HCT116 (cell line): ENCODE data around the gene SLC7A1. TPM values are rescaled to one million over a fixed set of nuclear protein-coding genes. Genes with fewer than 3 reads are reported as not detected.

Experiments used
- ATAC-seq: fragments of 200-7000 bp; cut with Tn5 transposase; 2 replicates; pipeline ENCODE4 v1.9.1; 2020; ENCODE audit warnings: mild to moderate bottlenecking, moderate library complexity
- BruUV-seq: library from RNA; stranded (reverse); fragments of 400-500 nt; replicated peaks from 2 replicates; lab custom pipeline; 2021; lab: Mats Ljungman, UMichigan
- CTCF ChIA-PET: fragments of 300-600 bp; sonication (Branson Sonifier 250); formaldehyde crosslinking; loops from one replicate; lab custom pipeline; 2021; ENCODE audit warnings: antibody characterized with exemption; lab: Charles Lee
- POLR2A ChIA-PET: fragments of 300-600, 350-600 bp; sonication (Branson Sonifier 250); formaldehyde crosslinking; loops from one replicate; lab custom pipeline; 2021; ENCODE audit warnings: antibody characterized with exemption; lab: Charles Lee
- RAD21 ChIA-PET, 2 experiments: fragments of 300-600 bp; sonication (Branson Sonifier 250); formaldehyde crosslinking; loops; one replicate each; lab custom pipeline; 2023; ENCODE audit warnings: low total read pairs in 2 of 2; ENCODE audit not compliant: uncharacterized antibody in 2 of 2, unreplicated experiment in 2 of 2, low non-redundant PET in 1 of 2; lab: Charles Lee
- DNase-seq: peaks from one replicate; pipeline ENCODE4 v3.0.0-alpha.2; 2010; ENCODE audit warnings: low read depth, low spot score
- H2AFZ ChIP-seq: fragments of 200-600 bp; shearing (Covaris generic), sonication (generic); 2 replicates; pipeline ENCODE4 v1.6.1; 2017; ENCODE audit warnings: low read depth, mixed run types, mixed read lengths, antibody characterized with exemption, low read length; ENCODE audit not compliant: poor library complexity, severe bottlenecking
- H3K27ac ChIP-seq: 2 replicates; pipeline ENCODE4 v1.5.1; 2012; ENCODE audit warnings: low read depth, low read length
- H3K27me3 ChIP-seq: fragments of 200-600 bp; sonication (generic); 2 replicates; pipeline ENCODE4 v1.6.1; 2016; ENCODE audit warnings: mixed run types, low read length, mixed read lengths; ENCODE audit not compliant: insufficient read depth
- H3K36me3 ChIP-seq, 2 experiments: fragments of 200-500 bp in 1 of 2; fragments of 200-600 bp in 1 of 2; sonication (Bioruptor generic) in 1 of 2; sonication (generic) in 1 of 2; 2 replicates each; pipeline versions ENCODE4 v1.5.1 to v1.6.1; 2014 to 2016; ENCODE audit warnings: low read length in 2 of 2, inconsistent platforms in 1 of 2, mixed read lengths in 1 of 2, mixed run types in 1 of 2; ENCODE audit not compliant: insufficient read depth in 2 of 2, control insufficient read depth in 1 of 2
- H3K4me1 ChIP-seq, 2 experiments: fragments of 200-600 bp in 1 of 2; sonication (generic) in 1 of 2; 2 replicates each; pipeline versions ENCODE4 v1.5.1 to v1.6.1; 2012 to 2017; ENCODE audit warnings: low read length in 2 of 2, inconsistent platforms in 1 of 2, mild to moderate bottlenecking in 1 of 2, mixed read lengths in 1 of 2, mixed run types in 1 of 2, moderate library complexity in 1 of 2; ENCODE audit not compliant: insufficient read depth in 2 of 2, control insufficient read depth in 1 of 2
- H3K4me2 ChIP-seq: fragments of 200-600 bp; sonication (generic); 2 replicates; pipeline ENCODE4 v1.6.1; 2017; ENCODE audit warnings: mixed run types, low read length, mixed read lengths
- H3K4me3 ChIP-seq, 2 experiments: fragments of 200-600 bp in 1 of 2; sonication (generic) in 1 of 2; replicated peaks in 1 of 2; 2 replicates each; pipeline ENCODE4 v1.5.1; 2011 to 2016; ENCODE audit warnings: low read length in 2 of 2, control low read depth in 1 of 2, low read depth in 1 of 2, mild to moderate bottlenecking in 1 of 2, mixed read lengths in 1 of 2, mixed run types in 1 of 2
- H3K79me2 ChIP-seq: fragments of 200-600 bp; sonication (generic); 2 replicates; pipeline ENCODE4 v1.6.1; 2017; ENCODE audit warnings: mild to moderate bottlenecking, mixed run types, low read length, moderate library complexity, mixed read lengths; ENCODE audit not compliant: insufficient read depth
- H3K9ac ChIP-seq: fragments of 200-600 bp; sonication (generic); 2 replicates; pipeline ENCODE4 v1.6.1; 2016; ENCODE audit warnings: low read length, mixed read lengths
- H3K9me2 ChIP-seq: fragments of 200-600 bp; sonication (generic), shearing (Covaris generic); 2 replicates; pipeline ENCODE4 v1.6.1; 2017; ENCODE audit warnings: mixed run types, mild to moderate bottlenecking, moderate library complexity; ENCODE audit not compliant: insufficient read depth
- H3K9me3 ChIP-seq, 2 experiments: fragments of 200-500 bp in 1 of 2; fragments of 200-600 bp in 1 of 2; sonication (Bioruptor generic) in 1 of 2; sonication (generic) in 1 of 2; 2 replicates each; pipeline ENCODE4 v1.6.1; 2014 to 2017; ENCODE audit warnings: low read length in 2 of 2, mixed read lengths in 2 of 2, inconsistent platforms in 1 of 2, low read depth in 1 of 2, mild to moderate bottlenecking in 1 of 2, mixed run types in 1 of 2, moderate library complexity in 1 of 2; ENCODE audit not compliant: control insufficient read depth in 1 of 2, insufficient read depth in 1 of 2
- H4K20me1 ChIP-seq: fragments of 200-600 bp; sonication (generic), shearing (Covaris generic); 2 replicates; pipeline ENCODE4 v1.6.1; 2017; ENCODE audit warnings: mixed run types, mild to moderate bottlenecking, moderate library complexity; ENCODE audit not compliant: insufficient read depth
- EGR1 ChIP-seq: IDR thresholded peaks from 2 replicates; pipeline ENCODE4 v1.6.1; 2012; ENCODE audit warnings: low read depth
- ELF1 ChIP-seq: IDR thresholded peaks from 2 replicates; pipeline ENCODE4 v1.6.1; 2012; ENCODE audit warnings: low read depth, borderline replicate concordance
- EZH2 ChIP-seq: fragments of 200-600 bp; sonication (generic); IDR thresholded peaks from 2 replicates; pipeline ENCODE4 v1.6.1; 2017; ENCODE audit warnings: antibody characterized with exemption, mixed run types
- JUND ChIP-seq: IDR thresholded peaks from 2 replicates; pipeline ENCODE4 v1.6.1; 2012
- POLR2AphosphoS5 ChIP-seq: IDR thresholded peaks from 2 replicates; pipeline ENCODE4 v1.6.1; 2011; ENCODE audit warnings: mild to moderate bottlenecking, low read depth, low read length, moderate library complexity
- SIN3A ChIP-seq: IDR thresholded peaks from 2 replicates; pipeline ENCODE4 v1.6.1; 2012; ENCODE audit warnings: low read depth
- SP1 ChIP-seq: IDR thresholded peaks from 2 replicates; pipeline ENCODE4 v1.6.1; 2012; ENCODE audit warnings: low read depth
- ZFX ChIP-seq: fragments of 450-650 bp; IDR thresholded peaks from 2 replicates; pipeline ENCODE4 v1.6.1; 2017
- intact Hi-C: fragments of 100-400 bp; cut with micrococcal nuclease; formaldehyde crosslinking; loops from 2 replicates; pipeline ENCODE4 v1.10.0; 2022
- total RNA-seq: library from RNA; stranded (reverse); gene quantifications from one replicate; pipeline ENCODE4 v1.2.1, GENCODE V29; 2021; ENCODE audit not compliant: unreplicated experiment
- TF ChIP-seq, protein P1 (sequence below), 3 experiments: fragments of 200-600 bp in 1 of 3; sonication (generic) in 1 of 3; IDR thresholded peaks in 2 of 3; conservative IDR thresholded peaks in 1 of 3; 2 replicates each; pipeline ENCODE4 v1.5.1; 2012 to 2017; ENCODE audit warnings: low read depth in 2 of 3, low read length in 2 of 3, antibody characterized with exemption in 1 of 3, borderline replicate concordance in 1 of 3, control low read depth in 1 of 3, mild to moderate bottlenecking in 1 of 3, mixed read lengths in 1 of 3, mixed run types in 1 of 3, moderate library complexity in 1 of 3; ENCODE audit not compliant: insufficient read depth in 1 of 3
- TF ChIP-seq, protein P2 (sequence below): IDR thresholded peaks from 2 replicates; pipeline ENCODE4 v1.6.1; 2012

The SLC7A1 gene
- total RNA-seq, 1 experiment from 2014 or later = 124 TPM

DNA sequence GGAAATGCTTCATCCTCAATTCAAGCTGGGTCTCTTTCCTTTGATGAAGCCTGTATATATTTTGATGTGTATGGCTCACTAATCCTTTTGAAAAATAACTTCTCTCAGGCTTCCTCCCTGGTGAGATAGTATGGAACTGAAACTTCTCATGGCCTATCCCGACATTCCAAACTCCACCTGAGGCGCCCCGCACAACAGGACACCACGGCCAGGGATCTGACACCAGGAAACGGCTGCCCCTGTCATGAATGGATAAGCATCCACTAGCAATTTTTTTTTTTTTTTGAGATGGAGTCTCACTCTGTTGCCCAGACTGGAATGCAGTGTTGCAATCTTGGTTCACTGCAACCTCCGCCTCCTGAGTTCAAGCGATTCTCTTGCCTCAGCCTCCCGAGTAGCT, 16.4 kb downstream of the SLC7A1 start (continued):
- TF ChIP-seq, protein P1, sequence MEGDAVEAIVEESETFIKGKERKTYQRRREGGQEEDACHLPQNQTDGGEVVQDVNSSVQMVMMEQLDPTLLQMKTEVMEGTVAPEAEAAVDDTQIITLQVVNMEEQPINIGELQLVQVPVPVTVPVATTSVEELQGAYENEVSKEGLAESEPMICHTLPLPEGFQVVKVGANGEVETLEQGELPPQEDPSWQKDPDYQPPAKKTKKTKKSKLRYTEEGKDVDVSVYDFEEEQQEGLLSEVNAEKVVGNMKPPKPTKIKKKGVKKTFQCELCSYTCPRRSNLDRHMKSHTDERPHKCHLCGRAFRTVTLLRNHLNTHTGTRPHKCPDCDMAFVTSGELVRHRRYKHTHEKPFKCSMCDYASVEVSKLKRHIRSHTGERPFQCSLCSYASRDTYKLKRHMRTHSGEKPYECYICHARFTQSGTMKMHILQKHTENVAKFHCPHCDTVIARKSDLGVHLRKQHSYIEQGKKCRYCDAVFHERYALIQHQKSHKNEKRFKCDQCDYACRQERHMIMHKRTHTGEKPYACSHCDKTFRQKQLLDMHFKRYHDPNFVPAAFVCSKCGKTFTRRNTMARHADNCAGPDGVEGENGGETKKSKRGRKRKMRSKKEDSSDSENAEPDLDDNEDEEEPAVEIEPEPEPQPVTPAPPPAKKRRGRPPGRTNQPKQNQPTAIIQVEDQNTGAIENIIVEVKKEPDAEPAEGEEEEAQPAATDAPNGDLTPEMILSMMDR (IDR thresholded peaks at IDR 0.05 in 2 of 3, conservative IDR thresholded peaks at IDR 0.05 in 1 of 3; ENCODE audit: borderline replicate concordance in 1 of 3, insufficient read depth in 1 of 3, low read depth in 2 of 3, low read length in 2 of 3) = no peak
- TF ChIP-seq ZFX (no peak), ELF1 (no peak), SP1 (no peak)

DNA sequence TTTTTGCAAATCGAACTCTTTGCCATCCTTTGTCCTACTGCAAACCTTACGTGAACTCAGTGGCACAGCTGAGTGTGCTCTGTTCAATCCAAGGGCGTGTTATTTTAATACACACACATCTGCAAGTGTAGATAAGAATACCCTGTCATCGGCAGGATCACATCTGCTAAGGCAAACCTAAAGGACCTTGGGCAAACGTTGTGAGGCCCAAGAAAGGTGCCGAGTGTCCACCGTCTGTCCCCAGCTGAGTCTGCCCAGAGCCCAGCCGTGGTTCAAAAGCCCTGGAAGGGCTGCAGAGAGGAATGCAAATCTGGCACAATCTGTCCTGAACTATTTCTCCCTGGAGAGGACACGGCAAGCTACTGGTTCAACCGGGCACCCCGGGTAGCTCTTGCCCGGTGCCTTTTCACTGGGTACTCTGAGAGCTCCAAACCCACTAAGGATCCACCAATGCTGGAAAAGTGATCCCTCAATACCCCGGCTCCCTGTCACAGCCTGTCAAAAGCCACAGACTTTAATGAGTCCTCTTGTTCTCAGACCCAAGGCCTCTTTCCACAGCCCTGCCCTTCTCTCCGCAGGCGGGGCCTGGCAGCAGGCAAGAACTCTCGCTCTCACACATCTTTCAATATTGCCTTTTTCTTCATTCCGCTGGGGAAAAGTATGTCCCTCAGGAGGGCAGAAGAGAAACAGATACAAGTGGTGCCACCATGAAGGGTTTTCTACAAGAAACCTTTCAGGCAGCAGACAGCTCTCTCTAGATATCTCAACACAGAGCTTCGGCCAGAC, 17.0 kb downstream of the SLC7A1 start:
- H3K27ac ChIP-seq = no peak overlapping the region
- no peak overlapping the region for H3K4me3 ChIP-seq
- H3K79me2 ChIP-seq = peaks cover 99% of the 10 kb centered on the region
- no peak overlapping the region for H3K9ac ChIP-seq
- H3K9me3 ChIP-seq = no peaks in the 10 kb centered on the region
- H3K36me3 ChIP-seq = no peaks in the 10 kb centered on the region
- ChIA-PET RAD21 (no interaction called here), CTCF (no interaction called here), POLR2A (no interaction called here)
- ATAC-seq = no peak
- H4K20me1 ChIP-seq = peaks cover 25% of the 10 kb centered on the region; the same call in 1 of the 2 replicates
- BruUV-seq = no TSS peak
- intact Hi-C loops = no loop called here
- H3K9me2 ChIP-seq = no peaks in the 10 kb centered on the region
- DNase-seq = no peak
- no peak overlapping the region for H2AFZ ChIP-seq
- no peak overlapping the region for H3K4me2 ChIP-seq
- peaks cover 6 to 13% of the 10 kb centered on the region in 2 experiments for H3K4me1 ChIP-seq
- H3K27me3 ChIP-seq = no peaks in the 10 kb centered on the region
- TF ChIP-seq EGR1 (no peak), POLR2AphosphoS5 (no peak), SIN3A (no peak), EZH2 (no peak), JUND (no peak)
- TF ChIP-seq, protein P2, sequence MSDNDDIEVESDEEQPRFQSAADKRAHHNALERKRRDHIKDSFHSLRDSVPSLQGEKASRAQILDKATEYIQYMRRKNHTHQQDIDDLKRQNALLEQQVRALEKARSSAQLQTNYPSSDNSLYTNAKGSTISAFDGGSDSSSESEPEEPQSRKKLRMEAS = no peak
